Suppressor macrophage (primary cell): ENCODE data around the gene LRWD1.
"Not testable (repeated sequence)": the region's sequence is repeated elsewhere in the genome, so short reads cannot be mapped to it uniquely, and the experiment has no call there.

Source experiments
- DNase-seq, 4 experiments: peaks; one replicate each; pipeline ENCODE4 v3.0.0-alpha.2; 2020 to 2022

The LRWD1 gene

DNA sequence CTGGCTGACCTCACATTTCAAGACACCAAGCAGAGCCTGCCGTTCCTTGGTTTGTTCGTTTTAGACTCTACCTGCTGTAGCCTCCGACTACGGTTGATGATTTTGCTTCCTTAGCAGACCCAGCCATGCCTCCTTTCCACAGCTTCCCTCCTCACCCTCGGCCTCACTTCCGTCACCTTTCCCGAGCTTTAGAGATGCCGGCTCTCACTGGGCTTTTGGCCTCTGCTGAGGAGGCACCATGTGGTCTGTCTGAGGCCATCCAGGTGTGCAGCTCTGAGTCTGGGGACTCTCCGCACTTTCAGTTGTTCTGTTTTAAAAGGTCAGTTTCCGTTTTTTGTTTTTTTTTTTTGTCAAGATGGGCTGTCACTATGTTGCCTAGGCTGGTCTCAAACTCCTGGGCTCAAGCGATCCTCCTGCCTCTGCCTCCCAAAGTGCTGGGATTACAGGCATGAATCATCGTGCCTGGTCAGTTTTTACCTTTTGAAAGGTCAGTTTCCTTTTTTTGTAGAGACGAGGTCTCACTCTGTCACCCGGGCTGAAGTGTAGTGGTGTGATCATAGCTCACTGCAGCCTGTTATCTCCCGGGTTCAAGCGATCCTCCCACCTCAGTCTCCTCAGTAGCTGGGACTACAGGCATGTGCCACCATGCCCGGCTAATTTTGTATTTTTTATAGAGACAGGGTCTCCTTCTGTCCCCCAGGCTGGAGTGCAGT lies 19.7 kb upstream of the LRWD1 start:
- peak in 1 of 4 experiments; percentile 33 for DNase-seq

DNA sequence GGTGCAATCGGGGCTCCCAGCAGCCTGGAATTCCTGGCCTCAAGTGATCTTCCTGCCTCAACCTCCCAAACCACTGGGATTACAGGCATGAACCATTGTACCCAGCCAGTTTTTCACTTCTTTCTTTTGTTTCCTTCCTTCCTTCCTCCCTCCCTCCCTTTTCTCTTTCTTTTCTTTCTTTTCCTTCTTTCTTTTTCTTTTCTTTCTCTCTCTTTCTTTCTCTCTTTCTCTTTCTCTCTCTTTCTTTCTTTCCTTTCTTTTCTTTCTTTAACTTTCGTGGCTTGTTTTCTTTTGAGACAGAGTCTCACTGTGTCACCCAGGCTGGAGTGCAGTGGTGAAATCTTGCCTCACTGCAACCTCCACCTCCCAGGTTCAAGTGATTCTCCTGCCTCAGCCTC lies 19.1 kb upstream of the LRWD1 start:
- no peak for DNase-seq

DNA sequence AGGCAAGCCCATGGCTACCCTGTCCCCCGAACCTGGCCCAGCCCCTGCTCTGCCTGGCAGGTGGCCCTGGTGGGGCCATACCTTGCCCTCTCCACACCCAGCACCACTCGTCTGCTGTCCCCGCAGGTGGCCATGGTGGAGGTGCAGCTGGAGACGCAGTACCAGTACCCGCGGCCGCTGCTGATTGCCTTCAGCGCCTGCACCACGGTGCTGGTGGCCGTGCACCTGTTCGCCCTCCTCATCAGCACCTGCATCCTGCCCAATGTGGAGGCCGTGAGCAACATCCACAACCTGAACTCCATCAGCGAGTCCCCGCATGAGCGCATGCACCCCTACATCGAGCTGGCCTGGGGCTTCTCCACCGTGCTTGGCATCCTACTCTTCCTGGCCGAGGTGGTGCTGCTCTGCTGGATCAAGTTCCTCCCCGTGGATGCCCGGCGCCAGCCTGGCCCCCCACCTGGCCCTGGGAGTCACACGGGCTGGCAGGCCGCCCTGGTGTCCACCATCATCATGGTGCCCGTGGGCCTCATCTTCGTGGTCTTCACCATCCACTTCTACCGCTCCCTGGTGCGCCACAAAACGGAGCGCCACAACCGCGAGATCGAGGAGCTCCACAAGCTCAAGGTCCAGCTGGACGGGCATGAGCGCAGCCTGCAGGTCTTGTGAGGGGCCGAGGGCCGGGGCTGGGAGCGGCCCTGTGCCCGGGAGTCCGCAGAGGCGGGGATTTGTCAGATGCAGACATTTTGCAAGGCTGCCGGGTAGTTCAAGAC lies 18.2 kb upstream of the LRWD1 start:
- DNase-seq: peak in 1 of 4 experiments; percentile 0

DNA sequence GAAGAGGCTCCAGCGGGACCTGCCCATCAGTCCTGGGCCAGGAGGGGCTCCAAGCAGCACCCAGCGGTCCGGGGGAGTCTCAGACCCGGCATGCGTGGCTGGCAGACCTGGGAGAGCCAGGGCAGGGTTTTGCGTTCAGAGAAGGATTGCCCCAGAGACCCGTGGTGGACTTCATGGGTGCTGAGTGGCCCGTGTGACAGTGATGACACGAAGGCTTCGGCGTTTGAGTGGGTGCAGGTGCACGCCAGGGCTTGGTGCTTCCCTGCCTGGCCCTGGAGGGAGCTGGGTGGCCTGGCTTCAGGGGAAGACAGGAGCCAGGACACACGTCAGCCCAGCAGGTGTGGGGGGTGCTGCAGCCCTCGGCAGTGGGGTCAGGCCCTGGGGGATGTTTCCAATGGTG lies 17.5 kb upstream of the LRWD1 start:
- DNase-seq: peak in 1 of 4 experiments; percentile 1

DNA sequence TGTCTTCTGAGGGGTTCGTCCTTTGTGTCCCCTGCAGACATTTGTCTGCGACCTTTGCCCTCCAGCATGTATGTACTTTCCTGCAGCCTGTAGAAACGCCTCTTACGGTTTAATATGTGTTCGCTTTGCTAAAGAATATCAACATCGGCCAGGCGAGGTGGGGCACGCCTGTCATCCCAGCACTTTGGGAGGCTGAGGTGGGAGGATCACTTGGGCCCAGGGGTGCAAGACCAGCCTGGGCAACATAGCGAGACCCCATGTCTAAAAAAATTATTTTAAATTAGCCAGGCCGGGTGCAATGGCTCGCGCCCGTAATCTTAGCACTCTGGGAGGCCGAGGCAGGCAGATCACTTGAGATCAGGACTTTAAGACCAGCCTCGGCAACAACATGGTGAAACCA lies 15.6 kb upstream of the LRWD1 start:
- no peak for DNase-seq

DNA sequence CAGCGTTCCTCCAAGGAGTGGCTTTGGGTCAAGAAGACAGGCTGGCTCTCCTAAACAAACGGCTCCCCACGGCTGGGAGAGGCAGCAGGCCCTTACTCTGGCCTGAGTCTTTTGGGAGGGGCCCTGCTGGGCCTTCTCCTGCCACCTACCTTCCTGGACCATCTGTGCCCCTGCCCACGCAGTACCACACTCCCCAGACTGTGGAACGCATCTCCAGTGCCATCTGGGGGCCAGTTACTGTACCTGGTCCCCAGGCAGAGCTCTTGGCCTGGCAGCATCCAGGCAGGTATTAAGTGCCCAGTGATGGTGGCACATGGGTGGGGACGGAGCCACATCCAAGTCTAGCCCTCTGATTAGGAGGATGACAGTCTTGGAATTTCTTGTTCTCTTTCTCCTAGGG lies 14.5 kb upstream of the LRWD1 start:
- peak; percentile 14 to 66 (median 46) for DNase-seq

DNA sequence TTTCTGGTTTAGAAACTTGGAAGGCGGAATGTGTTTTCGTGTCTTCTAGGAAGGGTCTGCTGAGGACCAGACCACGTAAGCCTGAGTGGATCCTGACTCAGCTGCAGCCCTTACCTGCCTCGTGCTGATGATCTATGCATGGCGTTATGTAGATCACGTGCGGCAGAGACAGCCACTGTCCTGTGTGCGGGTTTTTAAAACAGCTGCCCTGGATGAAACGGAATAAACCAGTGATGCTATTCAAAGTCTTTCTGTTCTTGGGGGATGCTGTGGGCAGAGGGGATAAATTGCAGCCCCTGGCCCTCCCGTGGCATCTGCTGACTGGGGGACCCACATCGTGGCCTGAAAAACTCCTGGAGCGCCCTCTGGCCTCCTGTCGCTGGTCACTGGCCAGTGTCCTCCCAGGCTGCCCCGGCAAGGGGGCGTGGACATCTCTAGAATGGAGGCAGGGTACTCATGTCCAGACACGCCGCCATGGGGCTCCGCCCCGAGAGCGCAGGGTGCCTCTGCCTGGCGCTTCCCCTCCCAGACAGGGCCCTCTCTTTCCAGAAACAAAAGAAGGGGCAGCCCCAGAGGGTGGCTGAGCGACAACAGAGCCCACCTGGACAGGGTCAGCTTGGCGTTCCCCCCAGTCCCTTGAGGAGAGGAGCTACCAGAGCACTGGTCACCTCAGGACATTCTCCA lies 13.3 kb upstream of the LRWD1 start:
- DNase-seq: no peak

DNA sequence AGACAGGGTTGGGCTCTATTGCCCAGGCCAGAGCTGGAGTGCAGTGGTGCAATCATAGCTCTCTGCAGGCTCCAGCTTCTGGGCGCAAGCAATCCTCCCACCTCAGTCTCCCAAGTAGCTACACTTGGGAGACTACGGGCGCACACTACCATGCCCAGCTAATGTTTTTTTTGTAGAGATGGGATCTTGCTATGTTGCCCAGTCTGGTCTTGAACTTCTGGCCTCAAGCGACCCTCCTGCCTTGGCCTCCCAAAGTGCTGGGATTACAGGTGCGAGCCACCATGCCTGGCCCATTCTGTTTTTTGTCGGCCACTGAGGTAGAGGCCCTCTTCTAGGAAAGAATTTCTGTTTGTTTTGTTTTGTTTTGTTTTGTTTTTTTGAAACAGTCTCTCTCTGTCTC lies 12.3 kb upstream of the LRWD1 start:
- no peak for DNase-seq

DNA sequence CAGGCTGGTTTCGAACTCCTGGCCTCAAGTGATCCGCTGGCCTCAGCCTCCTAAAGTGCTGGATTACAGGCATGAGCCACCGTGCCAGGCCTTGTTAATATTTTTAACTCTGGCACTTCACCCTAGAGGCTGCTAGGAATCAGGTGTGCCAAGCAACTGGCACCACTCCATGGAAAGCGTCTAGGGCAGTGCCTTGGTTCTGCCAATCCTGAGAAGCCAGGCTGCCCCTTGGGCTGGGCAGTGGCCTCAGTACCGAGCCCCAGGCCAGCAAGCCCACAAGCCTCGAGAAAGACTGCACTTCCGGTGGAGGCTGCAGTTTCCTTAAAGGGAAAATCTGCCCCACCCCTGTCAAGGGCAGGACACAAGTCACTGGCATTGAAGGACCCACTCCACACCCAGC lies 11.5 kb upstream of the LRWD1 start:
- DNase-seq: no peak

DNA sequence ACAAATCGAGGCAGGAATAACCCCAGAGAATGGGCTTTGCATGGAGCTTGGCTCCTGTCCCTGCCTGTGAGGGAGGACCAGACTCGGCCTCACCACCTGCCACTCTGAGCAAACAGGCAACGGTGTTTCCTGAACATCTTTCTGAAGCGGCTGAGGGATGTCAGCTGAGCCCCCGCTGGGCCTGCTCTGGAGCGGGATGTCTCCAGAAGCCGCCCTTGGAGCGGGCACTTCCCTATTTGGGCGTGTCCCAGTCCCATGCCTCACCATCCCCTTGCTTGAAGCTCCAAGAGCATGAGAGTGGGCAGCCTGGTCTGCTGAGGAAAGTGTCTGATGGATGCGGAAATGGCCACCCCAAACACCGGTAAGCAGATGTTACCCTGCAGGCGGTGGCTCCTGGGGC lies 10.3 kb upstream of the LRWD1 start:
- DNase-seq: peak; percentile 27 to 61 (median 38)

DNA sequence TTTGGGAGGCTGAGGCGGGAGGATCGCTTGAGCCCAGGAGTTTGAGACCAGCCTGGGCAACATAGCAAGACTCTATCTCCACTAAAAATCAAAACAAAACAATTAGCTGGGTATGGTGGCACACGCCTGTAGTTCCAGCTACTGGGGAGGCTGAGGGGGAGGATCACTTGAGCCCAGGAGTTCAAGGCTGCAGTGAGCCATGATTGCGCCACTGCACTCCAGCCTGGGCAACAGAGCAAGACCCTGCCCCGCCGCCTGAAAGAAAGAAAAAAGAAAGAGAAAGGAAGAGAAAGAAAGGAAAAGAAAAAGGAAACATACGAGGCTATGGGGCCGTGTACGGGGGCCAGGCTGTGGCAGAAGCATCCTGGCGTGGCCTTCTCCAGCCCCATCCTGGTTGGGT lies 9.9 kb upstream of the LRWD1 start:
- DNase-seq: not testable (repeated sequence)

DNA sequence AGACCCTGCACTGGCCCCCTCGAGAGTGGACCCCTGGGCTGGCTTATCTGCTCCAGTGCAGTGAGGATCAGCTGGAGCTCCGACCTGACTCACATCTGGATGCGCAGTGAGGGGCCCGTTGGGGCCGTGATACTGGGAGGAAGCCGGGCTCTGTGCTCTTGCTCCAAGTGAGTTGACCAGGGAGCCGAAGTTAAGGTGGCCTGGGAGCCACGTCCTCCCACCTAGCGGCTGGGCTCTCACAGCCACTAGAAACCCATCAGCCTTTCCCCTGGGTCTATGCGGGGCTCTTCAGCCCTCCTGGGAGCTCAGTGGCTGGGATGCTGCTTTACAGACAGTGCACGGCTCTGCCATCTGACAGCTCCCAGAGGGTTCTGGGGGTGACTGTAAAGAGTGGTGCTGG lies 9.2 kb upstream of the LRWD1 start:
- DNase-seq: no peak

DNA sequence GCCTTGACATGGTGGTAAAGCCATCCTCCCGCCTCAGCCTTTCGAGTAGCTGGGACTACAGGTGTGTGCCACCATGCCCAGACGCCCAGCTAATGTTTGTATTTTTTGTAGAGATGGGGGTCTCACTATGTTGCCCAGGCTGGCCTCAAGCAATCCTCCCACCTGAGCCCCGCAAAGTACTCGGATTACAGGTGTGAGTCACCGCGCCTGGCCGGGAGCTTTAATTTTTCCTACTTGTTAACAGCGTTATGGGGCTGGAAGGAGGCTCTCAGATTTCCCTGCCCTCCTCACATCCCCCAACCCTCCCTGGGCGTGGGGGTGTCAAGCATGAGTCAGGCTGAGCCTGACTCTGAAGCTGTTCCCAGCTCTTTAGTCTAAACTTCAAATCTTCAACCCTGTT lies 8.5 kb upstream of the LRWD1 start:
- no peak for DNase-seq

DNA sequence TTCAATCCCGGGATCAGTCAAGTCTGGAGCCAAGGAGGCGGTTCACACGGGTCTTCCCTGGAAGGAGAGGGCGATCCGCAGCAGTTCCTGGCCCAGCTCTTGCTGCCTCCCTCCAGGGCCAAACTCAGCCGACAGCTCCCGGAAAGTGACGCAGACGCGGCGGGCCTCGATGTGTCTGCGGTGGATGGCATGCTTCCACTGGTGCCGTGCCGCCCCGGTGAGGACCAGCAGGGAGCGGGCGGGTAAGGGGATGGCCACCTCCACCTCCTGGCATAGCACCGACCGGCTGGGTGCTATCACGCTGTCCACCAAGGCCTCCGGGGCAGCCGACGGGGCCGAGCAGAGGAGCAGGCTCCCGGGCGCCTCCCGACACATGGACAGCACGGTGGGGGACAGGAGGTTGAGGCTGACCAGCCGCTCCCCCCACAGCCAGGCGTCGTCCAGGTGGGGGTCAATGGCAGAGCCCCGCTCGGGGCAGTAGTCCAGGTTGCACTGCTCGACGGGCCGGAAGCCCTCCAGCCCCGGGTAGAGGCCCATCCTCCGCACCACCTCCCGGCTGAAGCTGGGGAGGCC lies 7.3 kb upstream of the LRWD1 start:
- no peak for DNase-seq

DNA sequence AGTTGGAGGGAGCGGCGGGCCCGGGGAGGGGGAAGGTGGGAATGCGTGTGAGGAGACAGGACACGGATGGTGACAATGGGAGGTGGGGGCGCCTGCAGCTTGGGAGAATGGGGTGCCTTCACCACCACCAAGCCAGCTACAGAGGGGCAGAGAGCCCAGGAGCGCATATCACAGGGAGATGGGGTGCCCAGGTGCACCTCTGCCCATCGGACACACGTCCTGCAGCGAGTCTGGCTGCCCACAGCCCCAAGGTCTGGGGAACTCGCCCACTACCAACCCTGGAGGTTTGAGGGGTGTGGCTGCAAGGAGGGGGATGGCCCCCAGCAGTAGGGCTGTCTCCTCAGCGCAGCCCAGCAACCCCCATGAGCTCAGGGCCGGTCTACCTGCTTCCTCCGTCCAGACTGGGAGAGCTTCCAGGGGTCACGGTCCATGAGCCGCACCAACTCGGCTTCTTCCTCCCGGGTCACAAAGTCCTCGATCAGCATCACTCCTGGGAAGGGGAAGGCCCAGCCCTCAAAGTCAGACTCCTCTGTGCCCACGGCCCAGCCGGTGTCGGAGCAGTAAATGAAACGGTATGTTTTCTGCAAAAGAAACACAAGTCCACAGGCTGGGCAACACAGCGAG lies 5.5 kb upstream of the LRWD1 start:
- DNase-seq: no peak

DNA sequence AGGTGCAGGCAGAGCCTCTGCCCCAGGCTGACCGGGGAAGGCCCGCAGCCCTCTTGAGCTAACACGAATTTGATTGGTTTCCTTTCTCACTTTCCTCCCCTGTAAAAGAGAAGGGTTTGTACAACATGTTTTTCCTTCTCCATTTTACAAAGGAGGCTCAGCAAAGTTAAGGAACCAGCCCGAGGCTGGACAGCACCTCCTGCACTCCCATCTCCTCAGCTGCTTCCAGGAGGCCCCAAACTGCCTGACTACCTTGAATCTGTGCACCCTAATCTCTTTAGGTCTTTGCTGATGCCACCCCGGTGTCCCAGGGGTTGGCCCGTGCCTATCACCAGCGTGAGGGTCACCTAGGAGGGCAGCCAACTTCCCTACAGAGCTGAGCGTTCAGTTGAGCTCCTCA lies 4.3 kb upstream of the LRWD1 start:
- DNase-seq: peak in 1 of 4 experiments; percentile 0

DNA sequence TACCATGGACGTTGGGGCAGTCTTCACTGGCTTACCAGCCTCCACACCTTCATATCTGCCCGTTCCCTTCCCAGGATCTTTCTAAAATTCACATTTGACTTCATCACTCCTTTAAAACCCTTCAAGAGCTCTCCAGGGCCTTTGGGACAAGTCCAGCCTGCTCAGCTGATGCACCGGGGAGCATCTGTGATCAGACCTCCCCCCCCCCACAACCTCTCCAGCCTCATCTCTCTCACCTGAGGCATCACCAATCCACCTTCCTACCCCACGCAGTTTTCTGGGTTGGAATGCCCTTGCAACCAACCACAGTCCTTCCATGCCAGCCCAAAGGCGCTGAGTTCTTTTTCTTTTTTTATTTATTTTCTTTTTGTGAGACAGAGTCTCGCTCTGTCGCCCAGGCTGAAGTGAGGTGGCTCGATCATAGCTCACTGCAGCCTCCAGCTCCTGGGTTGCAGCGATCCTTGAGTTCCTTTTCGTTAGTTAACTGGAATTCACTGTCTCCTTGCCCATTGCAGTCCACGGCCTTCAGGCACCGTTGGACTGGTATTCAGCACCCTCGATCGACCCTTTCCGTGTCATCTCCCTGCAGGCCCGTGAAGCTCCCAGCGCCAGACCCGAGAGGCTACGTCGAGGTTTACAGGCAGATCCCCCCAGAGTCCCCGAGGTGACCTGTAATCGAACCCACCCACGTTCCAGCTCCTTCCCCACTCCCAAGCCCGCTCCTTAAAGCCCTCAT lies 775 bp upstream of the LRWD1 start:
- DNase-seq: peak; percentile 21 to 41 (median 36)

DNA sequence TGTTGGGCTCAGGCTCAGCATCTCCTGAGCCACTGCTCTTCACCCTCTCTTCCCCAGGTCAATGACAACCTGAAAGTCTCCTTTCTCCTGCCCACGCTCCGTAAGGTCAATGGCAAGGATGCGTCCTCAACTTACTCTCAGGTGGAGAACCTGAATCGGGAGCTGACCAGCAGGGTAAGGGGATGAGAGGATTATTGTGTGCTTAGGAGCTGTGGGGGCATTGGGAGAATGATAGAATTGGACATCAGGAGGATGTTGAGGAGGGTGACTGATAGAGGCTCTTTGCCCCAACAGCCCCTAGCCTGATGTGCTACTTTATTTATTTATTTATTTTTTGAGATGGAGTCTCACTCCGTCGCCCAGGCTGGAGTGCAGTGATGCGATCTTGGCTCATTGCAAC lies 1.3 kb downstream of the LRWD1 start:
- peak in 1 of 4 experiments; percentile 1 for DNase-seq

DNA sequence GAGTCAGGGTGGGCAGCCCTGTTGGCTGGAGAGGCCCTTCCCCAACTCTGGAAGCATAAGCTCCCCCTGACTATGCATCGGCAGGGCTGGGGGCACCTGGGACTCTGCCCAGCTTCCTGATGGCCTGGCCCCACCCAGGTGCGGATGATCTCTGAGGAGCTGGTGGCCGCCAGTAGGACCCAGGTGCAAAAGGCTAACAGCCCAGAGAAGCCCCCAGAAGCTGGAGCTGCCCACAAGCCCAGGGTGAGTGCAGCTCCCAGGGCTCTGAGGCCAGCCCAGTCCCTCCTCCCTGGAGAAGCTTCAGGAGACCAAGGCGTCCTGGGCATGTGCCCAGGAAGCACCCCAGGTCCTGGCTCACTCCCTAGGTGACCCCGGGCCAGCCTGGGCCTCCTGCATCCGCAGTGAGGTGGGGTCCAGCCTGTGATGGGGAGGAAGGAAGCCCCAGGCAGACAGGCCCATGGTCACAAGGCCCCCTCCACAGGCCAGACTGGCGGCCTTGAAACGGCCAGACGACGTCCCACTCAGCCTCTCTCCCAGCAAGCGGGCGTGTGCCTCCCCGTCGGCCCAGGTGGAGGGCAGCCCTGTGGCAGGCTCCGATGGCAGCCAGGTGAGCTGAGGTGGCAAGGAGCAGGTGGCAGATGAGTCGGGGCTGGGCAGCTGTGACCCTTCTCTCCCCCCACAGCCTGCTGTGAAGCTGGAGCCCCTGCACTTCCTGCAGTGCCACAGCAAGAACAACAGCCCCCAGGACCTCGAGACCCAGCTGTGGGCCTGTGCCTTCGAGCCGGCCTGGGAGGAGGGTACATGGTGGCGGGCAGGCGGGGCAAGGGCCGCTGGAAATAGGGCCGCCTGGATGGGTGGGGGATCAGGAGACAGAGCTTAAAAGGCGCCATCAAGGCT lies 3.0 kb downstream of the LRWD1 start:
- no peak for DNase-seq

DNA sequence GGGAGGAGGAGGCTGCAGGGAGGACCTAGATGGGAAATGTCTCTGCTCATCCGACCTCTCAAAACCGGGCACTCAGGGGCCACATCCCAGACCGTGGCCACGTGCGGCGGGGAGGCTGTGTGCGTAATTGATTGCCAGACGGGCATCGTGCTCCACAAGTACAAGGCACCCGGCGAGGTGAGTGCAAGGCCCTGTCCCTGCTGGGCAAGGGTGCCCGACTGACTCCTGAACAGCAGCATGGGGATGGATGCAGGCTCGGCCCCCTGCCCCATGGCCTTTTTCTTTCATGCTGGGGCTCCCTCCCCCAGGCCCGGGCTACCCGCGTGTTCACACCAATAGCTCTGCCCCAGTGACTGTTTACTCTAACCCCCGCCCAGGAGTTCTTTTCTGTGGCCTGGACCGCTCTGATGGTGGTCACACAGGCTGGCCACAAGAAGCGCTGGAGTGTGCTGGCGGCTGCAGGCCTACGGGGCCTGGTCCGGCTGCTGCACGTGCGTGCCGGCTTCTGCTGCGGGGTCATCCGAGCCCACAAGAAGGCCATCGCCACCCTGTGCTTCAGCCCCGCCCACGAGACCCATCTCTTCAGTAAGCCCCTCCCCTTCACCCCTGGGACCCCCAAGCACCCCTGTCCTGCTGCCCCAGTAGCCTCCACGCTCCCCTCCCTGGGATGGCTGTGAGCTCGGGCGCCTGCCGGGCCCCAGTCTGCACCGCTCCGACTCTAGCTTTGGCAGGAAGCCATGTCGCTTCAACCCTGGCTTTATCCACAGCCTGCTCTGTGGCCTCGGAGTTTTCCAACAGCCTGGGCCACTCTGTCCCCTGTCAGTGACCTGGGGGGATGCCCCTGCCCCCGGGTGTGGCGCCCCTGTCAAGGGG lies 3.9 kb downstream of the LRWD1 start:
- DNase-seq: no peak
